ENCODE results near the gene RPS2.
"Not testable (repeated sequence)": the region's sequence is repeated elsewhere in the genome, so short reads cannot be mapped to it uniquely, and the experiment has no call there.

The RPS2 gene

DNA sequence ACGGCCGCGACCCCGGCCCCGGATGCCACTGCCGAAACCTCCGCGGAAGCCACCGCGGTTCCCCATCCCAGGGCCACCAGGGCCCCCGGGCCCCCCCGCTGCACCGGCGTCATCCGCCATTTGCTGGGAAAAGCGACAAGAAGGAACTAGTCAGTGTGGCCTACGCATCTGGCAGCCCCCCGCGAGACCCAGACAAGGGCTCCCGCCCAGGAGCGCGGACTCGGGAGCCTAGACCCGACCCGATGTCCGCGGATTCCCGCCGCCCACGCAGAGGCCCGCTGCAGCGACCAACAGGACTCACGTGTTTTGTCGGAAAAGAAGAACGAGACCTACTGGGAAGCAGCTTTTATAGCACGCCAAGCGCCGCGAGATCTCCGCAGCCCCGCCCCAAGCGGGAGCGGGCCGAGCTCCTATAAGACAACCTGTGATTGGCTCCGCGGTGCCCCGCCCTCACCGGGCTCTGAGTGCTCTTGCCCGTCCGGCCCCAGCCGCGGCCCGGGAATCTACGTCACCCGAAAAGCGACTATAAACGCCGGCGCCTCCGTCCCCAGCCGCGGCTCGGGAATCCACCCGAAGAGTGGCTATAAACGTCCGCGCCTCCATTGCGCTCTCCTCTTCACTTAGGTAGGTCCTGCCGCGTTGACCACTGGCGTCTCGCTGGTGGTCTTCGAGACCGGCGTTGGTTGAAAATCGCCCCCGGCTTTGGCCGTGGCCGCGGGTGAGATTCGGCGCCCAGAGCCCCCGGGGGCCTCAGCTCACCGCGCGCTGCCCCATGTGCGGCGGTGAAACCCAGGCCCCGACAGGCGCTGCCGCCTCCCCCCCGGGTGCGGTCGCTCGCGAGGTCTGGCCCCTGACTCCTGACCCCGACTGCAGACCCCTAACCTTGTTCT is at the start of gene RPS2:
TSS of gene RPS2 (minus strand) at position 321 of the 890 bp plus-strand sequence. CDS start at position 120, 201 bp downstream.
- DNase-seq (ENCODE audit: low spot score): peak; percentile 100

DNA sequence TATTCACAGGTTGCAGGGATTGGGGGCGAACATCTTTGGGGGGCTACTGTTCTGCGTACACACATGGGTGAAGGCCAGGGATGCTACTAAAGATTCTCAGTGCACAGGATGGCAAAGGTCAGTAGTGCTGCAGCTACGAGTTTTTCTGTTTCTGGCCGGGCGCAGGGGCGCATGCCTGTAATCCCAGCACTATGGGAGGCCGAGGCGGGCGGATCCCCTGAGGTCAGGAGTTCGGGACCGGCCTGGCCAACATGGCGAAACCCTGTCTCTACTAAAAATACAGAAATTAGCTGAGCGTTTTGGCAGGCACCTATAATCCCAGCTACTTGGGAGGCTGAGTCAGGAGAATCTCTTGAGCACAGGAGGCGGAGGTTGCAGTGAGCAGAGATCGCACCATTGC is 48.9 kb upstream of the RPS2 start:
- DNase-seq (ENCODE audit: low spot score): no peak

DNA sequence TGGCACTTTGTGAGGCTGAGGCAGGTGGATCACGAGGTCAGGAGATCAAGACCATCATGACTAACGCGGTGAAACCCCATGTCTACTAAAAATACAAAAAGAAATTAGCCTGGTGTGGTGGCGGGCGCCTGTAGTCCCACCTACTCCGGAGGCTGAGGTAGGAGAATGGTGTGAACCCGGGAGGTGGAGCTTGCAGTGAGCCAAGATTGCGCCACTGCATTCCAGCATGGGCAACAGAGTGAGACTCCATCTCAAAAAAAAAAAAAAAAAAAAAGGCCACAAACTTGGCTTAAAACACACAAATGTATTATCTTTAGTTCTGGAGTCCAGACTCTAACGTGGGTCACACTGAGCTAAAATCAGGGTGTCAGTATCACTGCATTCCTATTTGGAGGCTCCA is 47.1 kb upstream of the RPS2 start:
- DNase-seq (ENCODE audit: low spot score): not testable (repeated sequence)

DNA sequence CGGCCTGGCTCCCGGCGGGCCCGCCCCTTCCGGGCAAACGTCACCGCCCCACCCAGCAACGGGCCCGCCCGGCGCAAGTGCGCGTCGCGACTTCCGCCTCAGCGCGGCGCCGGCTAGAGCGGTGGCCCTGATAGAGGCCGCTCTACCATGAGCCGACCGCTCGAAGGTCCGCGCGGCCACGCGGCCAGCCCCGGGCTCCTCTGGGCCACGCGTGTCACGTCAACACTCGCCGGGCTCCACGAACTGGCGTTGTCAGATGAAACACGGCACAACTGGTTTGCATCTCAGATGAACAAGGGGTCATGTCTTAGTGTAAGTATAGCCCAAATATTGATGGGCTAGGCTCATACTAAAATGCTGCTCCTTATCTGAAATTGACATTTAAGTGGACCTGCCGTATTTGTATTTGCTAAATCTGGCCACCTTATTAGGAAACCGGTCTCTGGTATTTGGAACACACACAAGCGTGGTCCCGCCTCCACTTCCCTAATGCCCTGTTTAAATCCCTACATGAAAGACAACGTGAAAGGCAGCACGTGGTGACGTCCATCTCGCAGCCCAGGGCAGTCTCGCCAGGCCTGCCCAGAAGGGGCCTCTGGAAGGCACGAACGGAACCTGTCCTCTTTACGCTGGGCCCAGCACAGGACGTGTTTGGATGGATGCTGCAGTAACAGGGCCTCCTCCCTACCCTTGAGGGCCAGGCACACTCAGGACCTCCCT is 45.3 kb upstream of the RPS2 start, which contains the start of gene ZNF598:
TSS of gene ZNF598 (minus strand) at position 31 of the 720 bp plus-strand sequence.
- peak; percentile 96 for DNase-seq (ENCODE audit: low spot score)

DNA sequence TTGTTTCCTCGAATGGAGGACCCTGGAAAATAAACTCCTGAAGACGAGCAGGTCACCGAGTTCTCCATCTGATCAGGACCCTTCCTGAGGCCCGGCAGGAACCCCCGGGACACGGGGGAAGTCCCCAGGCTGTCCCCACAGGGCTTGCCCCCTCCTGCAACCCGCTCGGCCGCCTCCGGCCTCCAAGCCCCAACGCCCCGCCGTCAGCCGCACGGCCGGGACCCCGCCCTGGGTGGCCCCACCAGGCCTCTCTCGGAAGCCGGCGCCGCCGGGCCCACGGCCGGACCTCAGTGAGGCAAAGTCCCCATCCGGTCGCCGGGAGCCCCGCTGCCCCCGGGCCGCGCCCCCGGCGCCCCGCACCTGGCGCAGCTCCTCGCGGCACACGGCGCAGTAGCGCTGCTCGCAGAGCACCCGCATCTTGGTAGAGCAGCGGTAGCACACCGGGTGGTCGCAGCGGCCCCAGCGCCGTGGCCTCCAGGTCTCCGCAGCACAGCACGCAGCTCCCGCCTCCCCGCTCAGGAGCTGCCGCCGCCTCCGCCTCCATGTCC is 44.6 kb upstream of the RPS2 start:
- DNase-seq (ENCODE audit: low spot score): no peak

DNA sequence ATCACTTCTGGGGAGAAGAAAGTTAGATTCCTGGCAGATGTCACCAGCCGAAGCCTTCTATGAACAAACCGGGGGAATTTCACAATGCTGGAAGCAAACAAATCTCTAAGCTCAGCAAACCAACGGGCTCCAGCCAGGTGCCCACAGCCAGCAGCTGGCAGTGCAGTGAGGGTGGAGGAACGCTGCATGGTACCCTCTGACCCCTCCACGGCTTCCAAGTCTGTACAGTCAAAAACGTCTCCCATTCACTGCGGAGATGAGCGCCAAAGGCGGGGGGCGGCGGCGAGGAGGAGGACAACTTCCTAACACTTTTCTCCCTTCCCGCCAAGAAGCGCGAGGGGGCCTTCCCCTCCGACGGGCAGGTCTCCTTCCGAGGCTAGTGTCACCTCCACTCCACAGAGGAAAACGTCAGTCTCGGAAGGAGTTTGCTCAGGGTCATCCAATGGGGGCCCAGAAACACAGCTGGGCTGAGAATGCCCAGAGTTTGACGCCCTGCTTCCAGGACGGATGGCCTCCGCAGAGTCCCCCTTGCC is 44.1 kb upstream of the RPS2 start:
- DNase-seq (ENCODE audit: low spot score): peak; percentile 50

DNA sequence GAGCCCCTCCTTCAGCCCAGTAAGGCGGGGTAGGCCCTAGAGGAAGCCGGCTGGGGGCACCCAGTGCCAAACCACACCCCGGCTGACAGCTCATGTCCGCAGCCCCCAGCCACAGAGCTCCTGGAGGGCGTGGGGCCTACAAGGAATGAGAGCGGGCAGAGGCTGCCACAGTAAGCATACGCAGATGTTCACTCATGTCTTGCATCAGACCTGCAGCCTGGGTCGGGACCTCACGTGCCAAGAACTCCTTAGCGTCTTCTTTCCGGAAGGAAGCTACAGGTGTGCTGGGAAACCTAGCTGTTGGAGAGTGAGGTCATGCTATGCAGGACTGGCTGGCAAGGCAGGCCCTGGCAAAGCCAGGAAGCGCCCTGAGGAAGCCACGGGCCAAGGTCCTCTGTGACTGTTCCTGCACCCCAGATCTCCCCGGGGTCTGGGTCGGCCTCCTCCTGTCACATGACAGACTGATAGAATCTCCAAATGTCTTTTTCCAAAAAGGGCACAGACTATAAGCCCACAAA is 43.4 kb upstream of the RPS2 start:
- DNase-seq (ENCODE audit: low spot score): peak; percentile 86

DNA sequence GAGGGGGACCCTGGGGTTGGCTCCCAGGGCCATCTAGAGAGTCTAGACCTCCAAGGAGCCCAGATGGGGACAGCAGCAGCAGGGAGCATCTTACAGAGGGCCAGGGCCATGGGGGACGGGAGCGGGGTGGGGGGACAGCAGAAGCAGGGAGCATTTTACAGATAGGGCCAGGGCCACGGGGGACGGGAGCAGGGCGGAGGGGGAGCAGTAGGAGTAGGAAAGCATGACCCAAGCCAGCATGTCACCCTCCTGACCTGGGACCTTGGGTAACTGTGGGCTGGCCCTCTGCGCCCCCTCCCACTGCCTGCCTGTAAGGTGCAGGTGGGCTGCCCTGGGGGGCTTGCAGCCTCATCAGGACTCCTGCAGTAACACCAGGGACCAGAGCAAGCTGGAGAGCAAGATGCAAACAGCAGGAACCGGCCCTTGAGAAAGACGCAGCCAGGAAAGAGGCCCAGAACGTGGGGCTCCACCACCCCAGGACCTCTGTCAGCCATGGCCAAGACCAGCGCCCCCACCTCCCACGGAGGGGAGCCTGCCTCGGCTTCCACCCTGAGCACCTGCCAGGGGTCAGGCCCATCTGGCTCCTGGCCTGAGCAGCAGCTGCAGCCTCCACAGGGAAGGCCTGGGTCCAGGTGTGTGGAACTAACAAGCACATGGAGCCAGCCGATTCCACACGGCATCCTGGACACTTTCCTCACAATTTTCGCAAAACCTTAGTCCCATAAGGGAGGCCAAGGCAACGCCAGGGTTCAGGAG is 42.6 kb upstream of the RPS2 start:
- no peak for DNase-seq (ENCODE audit: low spot score)

DNA sequence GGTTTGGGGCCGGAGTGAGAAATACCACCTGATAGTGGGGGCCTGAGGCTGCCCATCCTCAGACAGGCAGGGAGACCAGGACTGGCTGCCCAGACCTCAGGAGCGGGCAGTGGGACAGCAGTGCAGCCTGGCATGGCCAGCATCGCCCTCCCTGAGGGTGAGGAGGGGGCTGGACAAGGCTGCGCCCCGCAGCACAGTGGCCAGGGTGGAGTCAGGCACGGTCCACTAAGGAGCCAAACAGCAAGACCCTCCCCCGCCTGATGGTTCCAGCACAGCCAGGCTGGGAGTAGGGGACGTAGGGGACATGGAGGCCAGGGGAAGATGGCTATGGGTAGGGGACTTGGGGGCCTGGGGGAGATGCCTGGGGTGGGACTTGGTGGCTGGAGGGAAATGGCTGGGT is 41.7 kb upstream of the RPS2 start:
- DNase-seq (ENCODE audit: low spot score): no peak

DNA sequence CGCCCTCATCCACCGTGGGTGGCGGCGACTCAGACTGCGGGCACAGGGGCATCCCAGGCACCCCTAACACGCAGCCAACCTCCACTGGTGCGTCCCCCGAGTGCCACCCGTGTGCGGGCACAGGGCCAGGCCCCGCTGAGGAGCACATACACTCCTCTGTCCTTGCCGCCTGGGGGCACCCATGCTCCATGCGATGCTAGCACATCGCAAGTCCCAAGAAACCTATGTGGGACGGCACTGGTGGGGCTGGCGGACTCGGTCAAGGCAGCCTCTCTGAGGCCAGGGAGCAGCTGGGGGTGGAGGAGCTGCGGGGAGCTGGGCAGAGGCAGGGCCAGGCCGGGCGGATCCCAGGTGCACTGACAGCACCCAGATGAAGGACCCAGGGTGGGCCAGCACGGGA is 41.0 kb upstream of the RPS2 start:
- no peak for DNase-seq (ENCODE audit: low spot score)

DNA sequence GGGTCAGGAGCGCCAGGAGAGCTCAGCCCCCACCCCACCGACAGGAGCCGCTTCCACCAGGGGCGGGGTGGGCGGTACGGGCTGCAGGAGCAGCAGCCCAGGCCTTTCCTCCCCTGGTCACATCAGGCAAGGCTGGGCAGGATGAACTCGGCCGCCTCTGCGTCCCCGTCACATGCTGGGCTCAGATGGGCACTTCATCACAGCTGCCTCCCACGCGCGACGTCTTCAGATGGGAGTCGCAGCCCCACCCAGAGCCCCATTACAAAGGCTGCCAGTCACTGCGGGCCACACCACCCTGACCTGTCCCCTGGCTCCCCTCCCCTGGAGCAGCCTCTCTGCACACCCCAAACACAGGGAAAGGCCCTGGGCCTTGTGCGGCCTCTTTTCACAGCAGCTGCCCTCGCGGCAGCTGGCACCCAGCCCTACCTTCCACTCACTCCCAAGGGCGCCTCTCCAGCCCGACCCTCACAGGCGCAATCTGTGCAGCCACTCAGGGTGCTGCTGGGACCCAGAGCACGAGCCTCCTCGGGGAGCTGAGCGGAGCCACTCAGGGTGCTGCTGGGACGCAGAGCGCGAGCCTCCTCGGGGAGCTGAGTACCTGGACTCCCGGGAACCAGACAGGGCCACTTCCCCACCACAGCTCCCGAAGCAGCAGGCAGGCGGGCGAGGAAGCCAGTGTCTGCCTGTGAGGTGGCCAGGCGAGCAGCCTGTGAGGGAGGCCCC is 40.3 kb upstream of the RPS2 start:
- DNase-seq (ENCODE audit: low spot score): no peak

DNA sequence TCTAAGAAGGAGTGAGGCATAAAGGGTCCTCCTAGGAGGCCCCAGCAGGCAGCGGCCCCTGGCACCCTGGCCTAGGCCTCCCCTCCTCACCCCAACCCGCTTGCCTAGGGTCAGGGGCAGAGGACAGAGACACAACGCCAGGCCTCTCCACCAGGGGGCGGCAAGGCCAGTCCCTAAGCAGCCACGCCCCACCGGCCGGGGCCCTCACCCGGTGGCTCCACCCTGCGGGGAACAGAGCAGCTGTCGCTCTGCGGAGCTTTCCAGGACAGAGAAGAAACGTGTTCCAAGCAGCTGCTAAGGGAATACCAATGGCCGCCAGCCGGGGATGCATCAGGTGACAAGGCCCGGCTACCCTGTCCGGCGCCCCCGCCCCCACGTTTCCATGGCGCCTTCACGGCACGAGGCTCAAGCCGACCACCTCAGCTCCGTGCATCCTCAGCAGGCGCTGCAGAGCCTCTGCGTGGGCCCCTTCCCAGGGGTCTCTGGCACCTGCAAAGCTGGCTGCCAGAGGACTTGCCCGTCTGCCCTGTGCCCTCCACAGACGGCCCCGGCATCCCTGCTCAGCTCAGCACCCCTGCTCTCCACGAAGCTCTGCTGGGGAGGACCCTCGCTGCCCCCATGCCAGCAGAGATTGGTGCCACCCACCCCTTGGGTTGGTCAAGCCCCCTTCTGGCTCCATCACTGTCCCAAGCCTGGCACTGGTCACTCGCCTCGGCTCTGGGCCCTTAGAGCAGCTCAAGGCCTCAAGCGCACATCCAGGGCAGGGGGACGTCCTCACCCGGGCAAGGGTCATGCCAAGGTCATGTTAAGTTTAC is 39.4 kb upstream of the RPS2 start:
- DNase-seq (ENCODE audit: low spot score): peak; percentile 93

DNA sequence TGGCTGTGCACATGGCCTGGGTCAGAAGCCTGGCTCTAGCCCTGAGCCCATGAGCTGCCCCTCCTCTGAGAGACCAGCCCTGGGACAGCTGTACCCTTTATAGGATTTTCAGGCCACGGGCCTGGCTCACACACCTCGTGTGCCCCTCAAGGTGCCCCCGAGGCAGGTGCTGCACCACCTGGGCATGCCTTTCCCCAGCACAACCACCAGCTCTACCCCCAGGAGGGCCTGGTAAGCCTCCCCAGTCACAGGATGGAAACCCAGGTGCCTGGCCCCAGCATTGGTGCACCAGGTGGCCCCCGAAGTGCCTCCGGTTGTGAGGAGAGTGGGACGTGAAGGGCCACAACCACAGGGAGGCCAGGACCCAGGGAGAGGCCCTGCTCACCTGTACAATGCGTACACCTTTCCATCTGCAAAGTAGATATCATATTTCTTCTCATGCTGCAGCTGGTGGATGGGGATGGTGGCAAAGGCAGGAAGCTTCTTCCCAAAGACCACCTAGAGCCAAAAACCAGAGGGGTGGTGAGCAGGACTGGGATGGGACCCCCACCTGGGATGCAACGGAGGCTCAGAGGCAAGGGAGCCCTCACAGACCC is 38.7 kb upstream of the RPS2 start:
- no peak for DNase-seq (ENCODE audit: low spot score)

DNA sequence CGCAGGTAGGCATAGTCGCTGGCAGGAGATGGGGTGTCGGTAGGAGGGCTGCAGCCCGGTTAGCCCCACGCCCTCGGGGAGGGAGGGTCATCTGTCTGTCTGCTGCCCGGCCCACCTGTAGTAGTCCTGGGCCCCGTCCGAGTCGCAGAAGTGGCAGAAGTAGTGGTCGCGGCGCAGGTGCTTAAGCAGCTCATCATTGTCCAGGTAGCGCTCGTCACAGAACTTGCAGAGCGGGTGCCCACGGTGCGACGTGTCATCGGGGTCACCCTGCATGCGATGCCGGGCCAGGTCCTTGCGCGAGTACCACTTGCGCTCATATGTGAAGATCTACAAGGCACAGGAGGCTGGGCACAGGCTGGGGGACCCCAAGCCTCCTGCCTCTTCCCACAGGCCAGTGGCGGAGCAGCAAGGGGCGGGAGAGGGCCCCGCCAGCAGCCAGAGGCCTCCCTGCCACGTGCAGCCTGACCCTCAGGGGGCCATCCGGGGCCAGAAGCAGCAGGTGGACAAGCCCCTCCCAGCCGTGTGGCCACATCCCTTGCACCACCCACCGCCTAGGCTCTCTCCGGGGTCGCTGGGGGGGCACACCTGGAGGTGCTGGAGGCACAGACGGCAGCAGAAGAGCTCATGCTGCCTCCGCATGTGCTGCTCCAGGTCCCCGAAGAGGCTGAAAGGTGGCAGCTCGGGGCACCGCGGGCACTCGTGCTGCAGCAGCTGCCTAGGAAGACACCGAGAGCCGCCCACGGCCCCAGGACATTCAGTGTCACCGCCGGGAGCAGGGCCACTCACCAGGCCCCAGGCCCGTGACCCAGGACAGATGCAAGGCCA is 38.0 kb upstream of the RPS2 start:
- no peak for DNase-seq (ENCODE audit: low spot score)

DNA sequence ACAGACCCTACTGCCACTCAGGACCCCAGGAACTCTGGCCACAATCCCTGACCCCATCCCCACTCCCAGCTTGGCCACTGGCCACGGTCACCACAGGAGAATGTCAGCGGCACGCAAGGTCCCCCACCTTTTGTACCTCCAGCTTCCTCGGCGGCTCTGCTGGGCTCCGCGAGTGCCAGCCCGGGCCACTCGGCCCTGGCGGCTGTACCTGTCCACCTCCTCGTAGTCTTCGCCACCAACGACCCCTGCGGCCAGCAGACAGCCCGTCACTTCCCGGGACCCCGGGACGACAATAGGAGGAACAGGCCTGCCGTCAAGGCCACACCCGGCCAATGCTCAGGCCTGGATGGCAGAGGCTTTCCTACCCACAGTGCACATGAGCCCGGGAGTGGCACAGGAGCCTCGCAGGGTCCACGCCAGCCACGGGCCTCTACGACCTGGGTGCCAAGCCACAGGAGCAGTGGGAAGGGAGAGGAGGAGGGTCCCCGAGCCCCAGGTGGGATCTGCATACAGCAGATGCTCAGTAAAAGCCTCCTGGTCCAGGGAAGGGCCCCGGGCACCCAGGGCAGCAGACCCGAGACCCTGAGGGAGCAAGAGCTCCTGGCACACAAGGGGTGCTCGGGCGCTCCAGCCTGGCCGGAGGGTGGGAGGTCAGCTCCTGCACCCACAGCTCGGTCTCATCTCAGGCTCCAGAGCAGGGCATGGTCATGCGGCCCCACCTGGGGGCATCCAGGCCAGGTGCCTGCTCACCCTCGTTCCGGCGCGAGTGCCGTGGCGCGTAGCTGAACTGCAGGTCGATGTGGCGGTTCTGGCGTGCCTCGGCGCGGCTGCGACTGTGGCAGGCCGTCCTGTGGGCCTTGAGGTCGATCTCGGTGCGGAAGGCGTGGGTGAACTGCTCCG is 37.1 kb upstream of the RPS2 start:
- no peak for DNase-seq (ENCODE audit: low spot score)

DNA sequence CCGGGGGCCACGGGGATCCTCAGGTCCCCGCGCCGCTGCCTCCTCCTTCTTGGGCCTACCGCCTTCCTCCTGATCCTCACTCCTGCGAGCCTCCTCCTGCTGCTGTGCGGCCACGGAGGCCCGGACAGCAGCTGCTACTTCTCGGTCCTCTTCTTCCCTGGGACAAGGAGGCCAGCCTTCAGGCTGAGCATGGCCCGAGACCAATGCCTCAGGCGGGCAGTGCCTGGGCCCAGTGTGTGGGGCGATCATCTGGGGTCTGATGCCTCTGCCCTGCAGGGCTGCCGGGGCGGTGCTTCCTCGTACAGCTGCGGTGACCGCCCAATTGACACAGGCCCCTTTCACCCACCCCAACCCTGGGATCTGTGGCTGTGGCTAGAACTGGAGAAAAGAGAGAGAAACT is 36.4 kb upstream of the RPS2 start:
- DNase-seq (ENCODE audit: low spot score): no peak

DNA sequence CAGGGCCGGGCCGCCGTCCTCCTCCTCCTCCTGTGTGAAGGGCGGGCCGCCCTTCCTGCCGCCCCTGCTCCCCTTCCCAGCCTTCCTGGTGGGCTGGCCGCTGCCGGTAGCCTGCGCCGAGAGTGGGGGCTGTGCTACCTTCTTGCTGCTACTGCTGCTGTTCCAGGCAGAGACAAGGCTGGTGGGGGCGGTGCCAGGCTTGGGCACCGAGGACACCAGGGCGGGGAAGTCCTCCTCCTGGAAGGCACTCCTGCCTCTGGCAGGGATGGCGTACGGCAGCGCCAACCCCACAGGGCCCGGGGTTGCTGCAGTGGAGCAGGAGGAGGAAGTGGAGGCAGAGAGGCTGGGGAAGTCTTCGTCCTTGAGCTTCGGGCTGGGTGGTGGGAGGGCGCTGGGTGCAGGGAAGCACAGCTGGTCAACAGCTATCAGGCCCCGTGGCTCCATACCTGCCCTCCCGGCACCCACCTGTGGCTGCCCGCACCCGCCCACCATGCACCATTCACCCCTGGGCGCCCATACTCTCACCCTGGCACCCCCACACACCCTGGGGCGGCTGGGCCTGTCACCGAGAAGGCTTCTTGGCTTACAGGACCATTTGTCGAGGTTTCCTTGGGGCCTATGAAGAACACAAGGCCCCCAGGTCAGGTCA is 35.4 kb upstream of the RPS2 start:
- no peak for DNase-seq (ENCODE audit: low spot score)
